Activated T-helper 2 cell treated with anti-CD3 and anti-CD28 coated beads, Interferon-gamma antibody, Interleukin-2, Interleukin-4, amounts not matched to agents 10 μg/mL and 5 μg/mL and 100 μg/mL, durations not matched to agents 14 hours and 24 hours and 36 hours (primary cell): ENCODE results near the gene OTP. TPM values are rescaled to one million over a fixed set of nuclear protein-coding genes. Genes with fewer than 3 reads are reported as not detected.

Source experiments
- DNase-seq: peaks from one replicate; pipeline ENCODE4 v3.0.0; 2021; ENCODE audit warnings: low spot score
- H3K27ac Mint-ChIP-seq: one replicate; pipeline ENCODE4 v1.8.0; 2021; ENCODE audit warnings: mixed read lengths
- H3K27me3 Mint-ChIP-seq: one replicate; pipeline ENCODE4 v1.8.0; 2021; ENCODE audit warnings: low read depth, mixed read lengths
- H3K36me3 Mint-ChIP-seq: one replicate; pipeline ENCODE4 v1.8.0; 2021; ENCODE audit warnings: low read depth, mixed read lengths
- H3K4me1 Mint-ChIP-seq: one replicate; pipeline ENCODE4 v1.8.0; 2021; ENCODE audit warnings: low read depth, mixed read lengths
- H3K4me3 Mint-ChIP-seq: one replicate; pipeline ENCODE4 v1.8.0; 2021; ENCODE audit warnings: low read depth, mild to moderate bottlenecking, moderate library complexity, mixed read lengths
- H3K9me3 Mint-ChIP-seq: one replicate; pipeline ENCODE4 v1.8.0; 2021; ENCODE audit warnings: mixed read lengths
- intact Hi-C: fragments of 100-400 bp; cut with micrococcal nuclease; formaldehyde crosslinking; loops from one replicate; pipeline ENCODE4 v1.15.1; 2023
- total RNA-seq: library from RNA; stranded (reverse); gene quantifications from 2 replicates; pipeline ENCODE4 v1.2.3, GENCODE V29; 2022

Gene OTP
- total RNA-seq, 1 donor from 2014 or later = not detected

DNA sequence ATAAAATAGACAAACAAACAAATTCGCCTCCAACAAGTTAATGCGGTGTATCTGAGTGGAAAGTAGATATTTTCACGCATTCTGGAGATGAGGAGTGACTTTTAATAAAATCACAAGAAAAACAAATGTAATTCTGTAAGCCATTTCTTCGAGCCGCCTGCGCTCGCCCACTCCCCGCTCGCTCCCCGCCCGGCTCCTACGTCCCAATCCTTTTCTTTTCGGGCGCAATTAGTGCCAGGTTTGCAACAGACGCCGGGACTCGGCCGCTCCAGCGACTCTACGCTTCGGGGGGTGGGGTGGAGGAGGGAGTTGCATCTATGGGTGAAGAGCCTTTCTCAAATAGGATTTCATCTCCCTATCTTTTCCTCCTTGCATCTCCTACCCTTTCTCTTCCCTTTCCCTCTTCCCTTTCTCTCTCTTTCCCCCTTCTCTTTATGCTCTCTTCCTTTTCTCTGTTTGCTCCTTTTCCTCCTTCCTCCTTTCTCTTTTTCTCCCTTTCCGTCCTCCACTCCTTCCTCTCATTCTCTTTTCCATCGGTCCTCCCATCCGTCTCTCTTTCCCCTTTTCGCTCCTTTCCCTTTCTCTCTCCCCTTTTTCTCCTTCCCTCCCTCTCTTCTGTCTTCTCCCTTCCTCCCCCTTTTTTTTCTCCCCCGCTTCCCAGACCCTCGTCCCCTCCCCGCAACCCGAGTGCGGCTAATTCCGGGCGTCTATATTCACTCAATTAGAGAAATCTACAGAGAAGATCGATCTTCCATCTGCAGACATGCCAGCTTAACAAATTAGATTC, 6.1 kb upstream of the OTP start:
- Mint-ChIP-seq H3K27me3 (peaks cover 86% of the 10 kb centered on the region), H3K36me3 (peaks cover 3% of the 10 kb centered on the region), H3K4me3 (peak overlapping the region; percentile 53), H3K9me3 (no peaks in the 10 kb centered on the region), H3K27ac (no peak overlapping the region), H3K4me1 (peaks cover 17% of the 10 kb centered on the region)
- intact Hi-C loops = loop anchor here (1.0 to 5.0 kb wide), 5 partner anchors 208 to 1562 kb away; partner anchors contain the start of gene SV2C
- DNase-seq = no peak

DNA sequence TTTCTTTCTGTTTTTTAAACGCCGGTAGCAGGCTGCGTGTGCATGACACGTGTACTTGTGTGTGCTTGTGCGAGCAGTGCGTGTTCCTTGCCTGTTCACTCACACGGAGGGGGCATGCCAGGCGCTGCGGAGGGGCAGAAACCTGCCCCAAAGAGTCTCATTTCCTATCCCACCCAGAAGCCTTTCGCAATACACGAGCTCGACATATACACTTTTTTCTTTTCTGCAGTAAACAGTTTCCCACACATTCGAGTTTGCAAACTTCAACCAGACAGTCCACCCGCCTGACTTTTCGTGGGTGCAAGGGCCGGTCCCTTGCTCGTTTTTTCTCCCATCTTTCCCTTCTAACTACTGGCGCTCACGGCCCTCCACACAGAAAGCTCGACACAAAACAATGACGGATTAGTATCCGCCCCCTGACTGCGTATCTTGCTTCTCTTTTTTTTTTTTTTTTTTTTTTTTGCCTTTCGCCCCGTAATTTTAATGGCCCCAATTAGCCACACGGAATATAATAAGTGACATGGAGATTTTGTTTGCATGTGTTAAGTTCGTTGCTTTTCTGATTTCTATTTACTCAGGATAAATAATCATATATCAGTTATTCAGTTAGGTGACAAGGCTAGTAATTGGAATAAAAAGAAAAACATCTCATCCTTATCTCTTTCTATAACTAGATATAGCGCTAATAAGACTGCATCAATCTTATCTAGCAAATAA, 5.3 kb upstream of the OTP start:
- H3K27ac Mint-ChIP-seq = no peak overlapping the region
- H3K4me1 Mint-ChIP-seq = peaks cover 17% of the 10 kb centered on the region
- peaks cover 3% of the 10 kb centered on the region for H3K36me3 Mint-ChIP-seq
- DNase-seq = no peak
- no peaks in the 10 kb centered on the region for H3K9me3 Mint-ChIP-seq
- H3K4me3 Mint-ChIP-seq = no peak overlapping the region
- H3K27me3 Mint-ChIP-seq = peaks cover 85% of the 10 kb centered on the region
- intact Hi-C loops = loop anchor here (1.0 to 5.0 kb wide), 5 partner anchors 209 to 1562 kb away; partner anchors contain the start of gene SV2C

DNA sequence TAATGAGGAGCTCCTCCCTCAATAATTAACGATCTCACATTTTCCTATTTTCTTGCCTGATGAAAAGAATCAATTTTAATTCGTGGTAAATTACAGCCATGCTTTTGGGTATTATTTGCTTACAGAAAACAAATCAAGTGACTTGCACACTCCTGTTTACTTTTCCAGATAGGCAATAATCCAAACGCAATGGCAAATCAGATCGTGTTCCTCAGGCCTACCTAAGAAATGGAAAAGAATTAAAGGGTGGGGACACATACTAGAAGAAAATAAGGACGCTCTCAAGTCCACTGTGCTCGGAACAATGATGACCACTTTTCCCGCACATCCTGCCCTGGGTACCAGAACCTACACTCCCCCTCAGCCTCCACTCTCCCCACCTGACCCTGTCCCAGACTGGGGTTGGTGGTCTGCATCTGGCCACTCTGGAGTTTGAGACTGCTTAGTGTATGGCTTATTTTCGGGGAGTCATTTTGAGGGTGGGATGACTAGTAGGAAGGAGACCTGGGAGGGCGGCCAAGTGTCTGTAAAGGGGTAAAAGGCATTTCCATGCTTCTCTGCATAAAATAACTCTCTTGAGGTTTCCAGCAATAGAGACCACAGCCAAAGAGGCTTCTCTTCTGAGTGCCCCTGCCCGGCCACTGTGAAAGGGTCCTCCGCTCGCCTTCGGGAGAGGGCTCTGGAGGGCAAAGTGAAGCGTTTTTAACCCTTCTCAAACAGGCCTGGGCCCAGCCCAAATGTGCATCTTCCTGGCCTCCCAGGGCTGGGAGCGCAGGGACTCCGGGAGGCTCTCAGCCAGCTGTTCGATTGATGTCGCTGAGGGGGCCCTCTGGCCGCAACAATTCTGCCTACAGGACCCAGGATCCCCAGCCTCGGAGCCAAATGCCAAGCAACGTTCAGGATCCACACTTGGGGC, 4.5 kb upstream of the OTP start:
- Mint-ChIP-seq H3K36me3 (peaks cover 3% of the 10 kb centered on the region), H3K4me1 (peaks cover 17% of the 10 kb centered on the region), H3K27me3 (peaks cover 80% of the 10 kb centered on the region), H3K27ac (no peak overlapping the region), H3K9me3 (no peaks in the 10 kb centered on the region), H3K4me3 (no peak overlapping the region)
- no peak for DNase-seq
- intact Hi-C loops = loop anchor here (5.0 kb wide), 2 partner anchors 329 to 1561 kb away; partner anchors contain the start of gene SV2C

DNA sequence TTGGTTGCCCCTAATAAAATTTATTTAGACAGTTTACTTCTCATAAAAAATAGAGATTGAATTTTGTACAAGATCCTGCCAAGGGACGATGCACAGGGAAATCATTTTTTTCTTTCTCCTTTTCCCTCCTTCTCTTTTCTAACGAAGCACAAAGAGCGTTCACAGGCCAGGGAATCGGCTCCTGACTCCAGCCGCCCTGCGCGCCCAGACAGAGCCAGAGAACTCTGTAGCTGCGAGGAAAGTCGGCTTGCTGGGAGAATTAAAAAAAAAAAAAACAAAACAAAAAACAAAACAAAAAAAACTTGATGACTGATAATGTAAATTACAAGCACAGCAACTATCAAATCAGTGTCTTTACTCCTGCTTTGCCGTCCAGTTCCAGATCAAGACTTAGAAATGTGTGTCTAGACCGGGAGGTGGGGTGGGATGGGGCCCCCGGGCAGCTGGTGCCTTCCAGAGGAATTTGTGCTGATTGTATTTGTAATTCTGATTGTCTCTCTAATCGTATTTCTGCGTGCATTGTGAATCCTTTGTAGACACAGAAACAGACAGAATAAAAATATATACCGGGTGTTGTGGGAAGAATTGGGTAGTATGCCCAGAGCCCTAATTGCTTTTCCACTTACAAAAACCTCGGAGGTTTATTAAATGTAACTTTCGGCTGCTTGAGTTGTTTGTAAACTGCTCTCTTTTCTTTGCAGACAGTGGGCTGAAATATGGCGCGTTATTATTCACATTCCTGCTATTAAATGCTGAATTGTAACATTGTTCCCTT, 3.6 kb upstream of the OTP start:
- no peak overlapping the region for H3K4me3 Mint-ChIP-seq
- H3K4me1 Mint-ChIP-seq = peaks cover 18% of the 10 kb centered on the region
- H3K27ac Mint-ChIP-seq = no peak overlapping the region
- peaks cover 3% of the 10 kb centered on the region for H3K36me3 Mint-ChIP-seq
- intact Hi-C loops = loop anchor here (5.0 kb wide), 2 partner anchors 330 to 1560 kb away; partner anchors contain the start of gene SV2C
- H3K27me3 Mint-ChIP-seq = peaks cover 83% of the 10 kb centered on the region
- DNase-seq = no peak
- no peaks in the 10 kb centered on the region for H3K9me3 Mint-ChIP-seq

DNA sequence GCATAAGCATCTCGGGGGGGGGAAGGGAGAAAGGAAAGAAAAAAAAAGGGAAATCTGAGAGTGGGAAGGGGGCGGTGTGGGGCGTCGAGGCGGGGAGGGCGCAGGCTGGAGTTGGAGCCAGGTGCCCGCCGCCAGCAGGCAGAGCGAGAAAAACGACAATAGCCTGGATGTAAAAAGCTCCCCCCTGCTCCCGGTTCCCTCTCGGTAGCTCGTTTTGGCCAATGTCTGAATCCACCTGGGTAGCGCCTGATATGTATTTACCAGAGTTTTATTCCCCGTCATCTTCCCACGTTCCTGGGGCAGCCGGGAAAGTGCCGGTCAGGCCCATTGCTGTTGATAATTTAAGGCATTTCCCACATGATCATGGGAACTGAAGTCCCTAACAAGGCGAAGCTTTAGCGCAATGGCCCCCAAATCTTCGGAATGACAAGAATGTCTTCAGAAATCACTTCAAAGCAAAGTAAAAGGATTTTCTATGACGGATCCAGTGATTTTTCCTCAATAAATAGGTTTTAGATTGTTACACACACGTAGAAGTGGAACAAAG, 3.0 kb upstream of the OTP start:
- Mint-ChIP-seq H3K9me3 (no peaks in the 10 kb centered on the region), H3K4me1 (peaks cover 18% of the 10 kb centered on the region), H3K27me3 (peaks cover 79% of the 10 kb centered on the region), H3K27ac (peak overlapping the region; percentile 4), H3K4me3 (no peak overlapping the region), H3K36me3 (peaks cover 3% of the 10 kb centered on the region)
- intact Hi-C loops = loop anchor here (5.0 kb wide), 2 partner anchors 331 to 1559 kb away; partner anchors contain the start of gene SV2C
- DNase-seq = no peak

DNA sequence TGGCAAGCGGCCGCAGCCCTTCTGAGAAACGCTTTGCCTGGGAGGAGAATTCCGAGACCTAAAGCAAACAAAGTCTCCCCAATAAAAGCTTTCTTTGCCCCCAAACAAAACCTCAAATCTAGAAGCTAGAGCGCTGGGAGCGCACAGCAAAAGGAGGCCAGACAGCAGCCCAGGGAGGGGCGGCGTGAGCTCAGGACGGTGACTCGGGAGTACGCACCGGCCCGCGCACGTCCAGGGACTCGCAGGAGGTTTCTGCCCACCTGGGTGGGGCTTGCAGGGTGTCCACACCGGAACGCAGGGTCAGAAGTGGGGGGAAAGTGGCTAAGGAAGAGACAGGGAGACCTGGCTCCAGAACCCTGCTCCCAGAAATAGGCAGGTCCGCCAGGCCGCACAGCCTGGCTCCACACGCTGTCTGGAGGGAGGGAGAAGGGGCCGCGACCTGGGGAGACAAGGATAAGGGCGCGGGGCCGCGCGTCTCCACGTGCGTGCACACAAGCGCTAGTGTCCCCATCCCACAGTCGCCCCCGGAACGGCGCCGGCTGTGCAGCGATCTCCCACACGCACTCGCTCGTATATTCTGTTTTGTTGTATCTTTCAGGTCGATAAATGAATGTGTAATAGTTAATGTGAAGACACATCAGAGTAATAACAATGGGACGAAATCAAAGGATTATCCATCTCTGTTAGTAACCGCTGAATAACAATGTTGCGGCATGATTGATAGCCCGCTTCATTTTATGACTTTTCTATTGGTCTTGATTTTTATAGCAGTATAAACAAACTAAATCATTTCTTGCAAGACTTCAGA, 2.3 kb upstream of the OTP start:
- peak overlapping the region; percentile 4 for H3K27ac Mint-ChIP-seq
- intact Hi-C loops = loop anchor here (1.0 to 5.0 kb wide), 3 partner anchors 11 to 1558 kb away; partner anchors contain the start of gene SV2C
- no peak for DNase-seq
- peaks cover 82% of the 10 kb centered on the region for H3K27me3 Mint-ChIP-seq
- no peak overlapping the region for H3K4me3 Mint-ChIP-seq
- H3K9me3 Mint-ChIP-seq = peaks cover 6% of the 10 kb centered on the region
- H3K4me1 Mint-ChIP-seq = peaks cover 18% of the 10 kb centered on the region
- peaks cover 5% of the 10 kb centered on the region for H3K36me3 Mint-ChIP-seq

DNA sequence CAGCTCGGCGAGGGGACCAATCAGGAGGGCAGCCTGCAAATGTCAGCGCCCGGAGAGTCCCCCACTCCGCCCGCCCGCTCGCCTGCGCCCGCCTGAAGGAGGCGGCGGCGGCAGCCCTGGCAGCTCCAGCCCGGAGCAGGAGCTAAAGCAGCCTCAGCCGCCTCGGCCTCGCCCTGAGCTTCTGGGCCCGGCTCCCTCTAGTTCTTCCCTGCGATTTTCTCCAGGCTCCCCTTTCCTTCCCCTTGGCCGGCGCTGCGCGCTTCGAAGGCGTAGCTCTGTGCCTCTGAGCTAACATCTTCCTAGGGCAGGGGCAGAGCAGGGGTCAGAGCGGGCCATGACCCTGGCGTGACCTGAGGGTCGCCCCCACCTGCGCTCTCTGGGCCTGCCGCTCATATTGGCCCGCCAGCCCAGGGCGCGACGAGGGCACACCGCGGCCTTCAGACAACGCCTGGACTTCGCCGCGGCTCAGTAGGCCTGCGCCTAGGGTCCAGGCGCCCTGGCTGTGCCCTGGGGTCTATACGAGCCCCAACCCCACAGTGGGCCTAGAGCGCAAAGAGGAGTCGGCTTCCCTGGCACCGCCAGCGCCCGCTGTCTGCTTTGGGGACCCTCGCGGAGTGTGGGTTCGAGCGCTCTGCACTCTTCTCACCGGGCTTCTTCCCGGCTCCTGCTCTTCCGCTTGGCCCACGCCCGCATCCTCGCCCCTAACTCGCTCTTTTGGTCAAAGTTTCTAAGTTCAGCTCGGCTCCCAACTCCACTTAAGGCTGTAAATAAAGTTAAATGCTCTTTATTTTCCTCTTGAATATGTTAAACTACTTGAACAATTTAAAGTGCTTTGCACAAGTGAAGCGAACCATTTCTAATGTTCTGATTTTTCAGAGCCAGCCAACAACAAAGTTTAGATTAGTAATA, 504 bp upstream of the OTP start:
- peaks cover 73% of the 10 kb centered on the region for H3K27me3 Mint-ChIP-seq
- peaks cover 5% of the 10 kb centered on the region for H3K36me3 Mint-ChIP-seq
- H3K9me3 Mint-ChIP-seq = peaks cover 6% of the 10 kb centered on the region
- intact Hi-C loops = loop anchor here (10.0 kb wide), 1 partner anchor 684 kb away; the partner anchor contains the start of gene CRHBP
- H3K4me1 Mint-ChIP-seq = peaks cover 12% of the 10 kb centered on the region
- no peak for DNase-seq
- no peak overlapping the region for H3K27ac Mint-ChIP-seq
- H3K4me3 Mint-ChIP-seq = no peak overlapping the region

DNA sequence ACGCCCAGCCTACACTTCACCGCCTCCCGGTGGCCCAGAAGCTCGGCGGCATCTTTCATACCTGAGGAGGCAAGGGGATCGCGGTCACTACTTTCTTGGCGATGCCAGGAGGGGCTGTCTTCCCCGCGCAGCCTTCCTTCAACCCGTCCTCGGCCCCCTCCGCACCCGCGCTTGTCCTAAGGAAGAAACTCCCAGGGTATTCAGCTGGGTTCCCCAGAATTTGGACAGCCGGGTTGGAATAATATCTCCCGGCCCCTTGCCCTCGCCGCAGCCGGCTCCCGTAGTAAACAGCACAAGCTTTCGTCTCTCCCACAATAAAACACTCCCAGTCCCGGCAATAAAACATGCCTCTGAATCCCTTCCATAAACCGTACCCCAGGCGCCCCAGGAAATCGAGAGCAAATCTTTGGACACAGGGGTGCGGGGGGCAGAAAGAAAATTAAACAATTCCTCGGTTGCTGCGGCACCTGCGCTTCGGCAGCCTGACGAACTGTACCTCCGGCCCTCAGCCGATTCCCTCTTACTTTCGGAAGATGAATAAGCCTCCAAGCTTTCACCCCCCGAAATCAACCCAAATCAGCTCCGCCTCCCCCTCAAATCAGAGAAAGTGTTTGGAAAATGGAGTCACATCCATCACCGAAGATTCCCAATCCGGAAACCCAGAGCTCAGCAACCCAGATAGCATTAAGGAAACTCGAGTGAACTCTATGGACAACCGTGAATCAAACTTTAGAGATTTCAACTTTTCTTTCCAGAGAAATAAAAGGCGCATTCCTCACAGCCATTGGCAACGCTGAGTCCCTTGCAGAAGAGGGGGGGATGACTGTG, 1.1 kb downstream of the OTP start:
- Mint-ChIP-seq H3K4me1 (peaks cover 9% of the 10 kb centered on the region), H3K27me3 (peaks cover 73% of the 10 kb centered on the region), H3K36me3 (peaks cover 3% of the 10 kb centered on the region), H3K4me3 (no peak overlapping the region), H3K27ac (peak overlapping the region; percentile 67), H3K9me3 (peaks cover 6% of the 10 kb centered on the region)
- intact Hi-C loops = loop anchor here (10.0 kb wide), 1 partner anchor 683 kb away; the partner anchor contains the start of gene CRHBP
- DNase-seq = no peak

DNA sequence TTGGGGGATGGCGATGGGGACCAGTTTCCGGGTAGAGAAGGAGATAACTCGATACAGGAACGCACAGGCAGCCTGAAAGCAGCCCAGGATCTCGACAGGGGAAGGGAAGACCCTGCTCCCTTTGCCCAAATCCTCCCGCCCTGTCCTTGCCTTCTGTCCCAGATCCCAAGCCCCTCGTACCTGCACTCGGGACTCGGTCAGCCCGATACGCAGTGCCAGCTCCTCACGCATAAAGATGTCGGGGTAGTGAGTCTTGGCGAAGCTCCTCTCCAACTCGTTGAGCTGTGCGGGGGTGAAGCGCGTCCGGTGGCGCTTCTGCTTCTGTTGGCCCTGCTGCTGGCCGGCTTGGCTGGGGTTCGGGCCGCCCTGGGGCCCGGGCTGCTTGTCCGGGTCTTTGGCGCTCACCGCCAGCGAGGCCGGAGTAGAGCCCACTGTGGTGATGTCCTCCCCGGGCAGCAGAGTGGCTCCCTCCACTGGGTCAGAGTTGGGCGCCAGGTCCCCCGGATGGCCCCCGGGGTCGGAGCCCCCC, 1.8 kb downstream of the OTP start:
- Mint-ChIP-seq H3K4me1 (peaks cover 9% of the 10 kb centered on the region), H3K27ac (no peak overlapping the region), H3K36me3 (peaks cover 3% of the 10 kb centered on the region), H3K9me3 (peaks cover 6% of the 10 kb centered on the region), H3K4me3 (no peak overlapping the region), H3K27me3 (peaks cover 72% of the 10 kb centered on the region)
- intact Hi-C loops = loop anchor here (10.0 kb wide), 1 partner anchor 682 kb away; the partner anchor contains the start of gene CRHBP
- no peak for DNase-seq
